ENCODE data around the gene ZSCAN10.
A peak's percentile ranks its signal among the peaks of the same experiment; 100 is the strongest.

The ZSCAN10 gene

DNA sequence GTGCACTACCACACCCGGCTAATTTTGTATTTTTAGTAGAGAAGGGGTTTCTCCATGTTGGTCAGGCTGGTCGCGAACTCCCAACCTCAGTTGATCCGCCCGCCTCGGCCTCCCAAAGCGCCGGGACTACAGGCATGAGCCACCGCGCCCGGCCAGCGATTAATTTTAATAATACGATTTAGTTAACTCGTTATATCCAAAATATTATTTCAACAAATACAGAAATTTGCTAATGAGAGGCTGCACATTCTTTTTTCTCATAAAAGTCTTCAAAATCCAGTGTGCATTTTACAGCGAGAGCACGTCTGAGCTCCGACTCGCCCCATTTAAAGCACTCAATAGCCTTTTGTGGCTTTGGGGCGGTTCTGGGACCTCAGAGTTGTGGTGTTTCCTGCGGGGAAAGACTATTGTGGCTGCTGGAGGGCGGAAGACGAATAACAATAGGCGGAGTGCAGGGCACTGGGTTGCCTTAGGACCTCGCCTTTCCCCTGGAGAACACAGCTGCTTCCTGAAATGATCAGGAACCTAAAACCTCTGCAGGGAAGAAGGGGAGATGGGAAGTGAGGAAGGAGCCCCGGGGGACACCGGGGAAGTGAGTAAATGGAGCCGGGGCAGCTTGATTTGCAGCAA lies 2.9 kb upstream of the ZSCAN10 start:
- DNase-seq = no peak

- peak in 1 of 2 donors; percentile 21 for DNase-seq
These were observed 2.1 kb upstream of the ZSCAN10 start for GRCh38 chr16:3101018-3101840.

DNA sequence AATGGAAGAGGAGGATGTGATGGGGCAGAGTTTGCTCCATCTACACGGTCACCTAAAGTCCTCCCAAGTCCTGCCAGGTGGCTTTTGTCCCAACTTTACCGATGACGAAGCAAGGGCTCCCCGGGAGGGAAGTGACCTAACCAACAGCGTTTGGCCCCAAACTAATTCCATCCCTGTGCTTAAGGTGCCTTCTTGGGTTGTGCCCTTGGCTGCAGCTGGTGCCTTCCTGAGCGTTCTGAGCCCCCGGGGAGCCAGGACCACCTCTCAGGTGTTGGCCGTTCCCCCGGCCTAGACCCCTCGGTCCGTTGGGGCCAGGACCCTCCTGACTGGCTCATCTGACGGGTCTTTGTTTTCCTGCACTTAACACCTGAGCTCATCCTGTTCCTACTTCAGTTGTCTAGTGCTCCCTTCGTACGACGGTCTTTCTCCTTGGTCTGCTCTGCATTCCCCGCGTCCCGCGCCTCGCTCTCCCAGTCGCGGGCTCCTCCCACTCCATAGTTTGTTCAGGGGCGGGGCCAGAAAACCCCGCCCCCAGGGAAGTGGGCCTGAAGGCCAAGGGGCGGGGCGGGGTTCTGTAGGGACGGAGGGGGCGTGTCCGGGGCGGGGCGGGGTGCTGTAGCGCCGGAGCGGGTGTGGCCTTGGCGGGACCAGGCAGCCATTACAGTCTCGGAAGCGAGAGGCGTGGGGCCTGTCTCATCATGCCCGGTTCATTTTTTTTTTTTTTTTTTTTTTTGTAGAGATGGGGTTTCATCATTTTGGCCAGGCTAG lies 822 bp upstream of the ZSCAN10 start:
- peak; percentile 79 to 87 for DNase-seq

GRCh38 chr16:3099395-3099731 lies 269 bp upstream of the ZSCAN10 start:
- no peak for DNase-seq

DNA sequence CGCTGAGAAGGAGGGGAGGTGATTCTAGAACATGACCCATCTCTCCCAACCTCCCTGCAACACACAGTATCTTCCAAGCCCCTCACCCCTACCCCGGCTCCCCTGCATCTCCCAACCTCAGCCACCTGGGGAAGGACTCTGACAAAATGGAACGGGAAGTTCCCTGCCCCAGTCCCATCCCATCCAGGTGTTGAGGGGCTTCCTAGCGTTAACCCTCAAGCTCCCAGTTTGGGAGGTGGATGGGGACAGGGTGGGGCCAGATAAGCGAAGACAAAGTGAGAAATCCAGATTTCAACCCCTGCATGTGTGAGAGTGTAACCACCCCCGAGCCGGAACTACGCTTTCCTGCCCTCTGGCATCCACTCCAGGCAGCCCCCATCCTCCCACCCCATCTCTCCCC lies 1.8 kb downstream of the ZSCAN10 start:
- DNase-seq = no peak

- no peak for DNase-seq
These were observed 2.7 kb downstream of the ZSCAN10 start for GRCh38 chr16:3096362-3096761.

GRCh38 chr16:3095869-3096268 lies 3.2 kb downstream of the ZSCAN10 start:
- DNase-seq = peak; percentile 36 to 76

GRCh38 chr16:3094289-3095027 lies 4.6 kb downstream of the ZSCAN10 start:
- DNase-seq = peak in 1 of 2 donors; percentile 39

DNA sequence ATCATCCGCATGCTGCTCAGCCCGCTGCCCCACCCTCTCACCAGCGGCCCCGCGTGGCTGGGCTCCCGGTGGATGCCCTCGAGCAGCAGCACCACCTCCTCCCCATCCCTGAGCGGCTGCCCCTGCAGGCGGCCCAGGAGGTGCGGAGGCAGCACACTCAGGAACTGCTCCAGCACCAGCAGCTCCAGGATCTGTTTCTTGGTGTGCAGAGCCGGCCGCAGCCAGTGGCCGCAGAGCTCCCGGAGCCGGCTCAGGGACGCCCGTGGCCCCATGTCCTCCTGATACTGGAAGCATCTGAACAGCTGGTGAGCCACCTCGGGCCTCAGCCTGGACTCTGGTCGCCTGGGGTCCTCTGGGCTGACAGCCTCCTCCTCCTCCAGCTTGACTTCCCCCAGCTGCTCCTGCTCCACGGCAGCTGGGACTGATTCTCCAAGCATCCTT lies 6.6 kb downstream of the ZSCAN10 start:
- DNase-seq = no peak

- DNase-seq = no peak
These were observed 7.5 kb downstream of the ZSCAN10 start for GRCh38 chr16:3091551-3091950.

- DNase-seq = no peak
These were observed 9.1 kb downstream of the ZSCAN10 start for GRCh38 chr16:3089717-3090592.

GRCh38 chr16:3088925-3089716 lies 10.0 kb downstream of the ZSCAN10 start:
- no peak for DNase-seq

DNA sequence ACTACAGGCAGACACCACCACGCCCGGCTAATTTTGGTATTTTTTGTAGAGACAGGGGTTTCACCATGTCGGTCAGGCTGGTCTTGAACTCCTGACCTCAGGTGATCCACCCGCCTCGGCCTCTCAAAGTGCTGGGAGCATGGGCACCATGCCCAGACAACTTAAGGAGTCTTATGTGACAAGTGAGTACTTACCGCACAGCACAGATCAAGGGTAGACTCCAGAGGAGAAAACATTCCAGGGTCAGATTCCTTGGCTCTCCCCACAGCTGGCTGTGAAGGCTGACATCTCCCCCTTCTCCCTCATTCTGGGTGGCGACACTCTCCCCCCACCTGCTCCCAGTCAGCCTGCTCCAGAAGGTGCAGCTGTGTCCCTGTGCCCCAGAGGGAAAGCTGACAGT lies 10.6 kb downstream of the ZSCAN10 start:
- no peak for DNase-seq

DNA sequence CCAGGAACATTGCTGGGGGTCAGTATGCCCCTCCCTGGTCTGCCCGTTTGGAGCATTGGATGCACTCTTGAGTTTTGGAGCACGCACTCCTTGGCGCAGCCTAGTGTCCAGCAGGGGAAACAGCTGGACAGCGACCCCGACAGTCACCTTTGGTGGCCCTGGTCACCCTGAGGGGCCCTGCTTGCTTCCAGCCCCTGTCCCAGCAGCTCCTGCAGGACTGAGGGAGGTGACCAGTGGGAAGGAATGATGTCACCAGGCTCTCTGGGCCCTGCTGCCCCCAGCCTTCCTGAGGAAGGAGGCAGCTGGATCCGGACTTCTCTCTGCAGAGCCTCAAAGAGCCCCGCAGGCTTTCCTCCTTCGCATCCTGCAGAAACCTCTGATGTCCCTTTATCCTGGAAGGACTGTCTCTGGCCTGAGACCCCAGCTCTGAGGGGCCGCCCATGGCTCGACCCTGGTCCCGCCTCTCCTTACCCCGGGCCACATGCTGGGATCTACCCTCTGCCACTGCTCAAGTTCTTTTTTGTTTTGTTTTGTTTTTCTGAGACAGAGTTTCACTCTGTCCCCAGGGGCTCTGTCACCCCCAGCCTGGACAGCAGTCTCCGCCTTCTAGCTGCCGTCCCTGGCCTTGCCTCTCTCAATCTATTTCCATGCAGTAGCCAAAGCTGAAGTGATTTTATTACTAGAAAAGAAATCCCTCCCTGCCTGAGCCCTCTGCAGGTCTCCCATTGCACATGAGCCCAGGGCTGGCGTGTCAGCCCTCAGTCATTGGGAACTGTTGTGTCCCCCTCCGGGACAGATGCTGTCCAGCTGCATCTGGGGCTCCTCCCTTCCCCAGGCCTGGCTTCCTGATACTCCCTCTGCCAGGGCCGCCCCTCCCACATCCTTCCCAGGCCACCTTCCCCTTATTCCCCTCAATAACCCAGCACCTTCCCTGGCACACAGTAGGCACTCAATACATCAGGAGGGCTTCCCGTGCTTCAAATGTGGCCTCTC lies 11.6 kb downstream of the ZSCAN10 start:
- no peak for DNase-seq

DNA sequence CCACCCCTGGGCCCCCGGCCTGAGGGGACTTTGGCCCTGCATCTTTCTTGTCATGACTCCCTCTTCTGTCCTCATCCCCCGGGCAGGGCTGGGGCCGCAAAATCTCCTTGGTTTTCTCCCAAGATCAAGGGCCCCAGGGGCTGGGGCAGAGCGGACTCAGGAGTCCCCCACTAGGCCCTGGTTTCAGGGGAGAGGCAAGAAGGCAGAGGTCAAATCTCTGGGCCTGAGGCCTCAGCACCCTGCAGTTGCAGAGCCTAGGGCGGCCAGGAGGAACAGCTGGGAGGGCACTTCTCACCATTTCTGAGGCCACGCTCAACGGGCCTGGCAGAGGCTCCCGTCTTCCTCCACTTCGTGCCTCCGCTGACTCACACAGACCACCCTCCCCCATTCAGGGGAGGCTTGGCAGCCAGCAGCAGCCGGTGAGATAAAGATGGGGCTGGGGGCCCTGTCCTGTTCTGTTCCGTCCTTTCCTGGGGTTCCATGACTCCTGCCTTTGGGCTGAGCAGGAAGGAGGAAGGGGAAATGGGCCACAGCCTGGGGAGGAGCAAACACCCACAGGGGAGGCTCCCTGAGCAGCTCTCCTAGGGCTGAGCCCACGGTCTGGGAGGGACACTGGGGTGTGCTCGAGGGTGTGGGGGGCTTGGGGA lies 12.4 kb downstream of the ZSCAN10 start:
- DNase-seq = peak; percentile 27 to 68

- DNase-seq = no peak
These were observed 13.1 kb downstream of the ZSCAN10 start for GRCh38 chr16:3085868-3086595.

- DNase-seq = no peak
These were observed 14.0 kb downstream of the ZSCAN10 start for GRCh38 chr16:3084969-3085670.

- no peak for DNase-seq
These were observed 14.6 kb downstream of the ZSCAN10 start for GRCh38 chr16:3084491-3084890.

Measured in bone marrow (tissue), 2 donors.